Liver (tissue), 9 donors: ENCODE measurements around the gene MOB3B. TPM values are rescaled to one million over a fixed set of nuclear protein-coding genes. Genes with fewer than 3 reads are reported as not detected.
A peak's percentile ranks its signal among the peaks of the same experiment; 100 is the strongest.

Experiments
- DNase-seq: peaks from one replicate; pipeline ENCODE4 v3.0.0-alpha.2; 2017; ENCODE audit warnings: low spot score
- H3K27ac ChIP-seq, 2 donors: one replicate each; pipeline ENCODE4 v1.7.0; 2013; ENCODE audit warnings: inconsistent platforms in 2 of 2, low read length in 2 of 2, control low read depth in 1 of 2, low read depth in 1 of 2, mild to moderate bottlenecking in 1 of 2
- H3K27me3 ChIP-seq, 4 donors: one replicate each; pipeline versions ENCODE4 v1.6.1 to v1.7.0; 2013; ENCODE audit warnings: low read length in 3 of 4, inconsistent platforms in 1 of 4, mild to moderate bottlenecking in 1 of 4, moderate library complexity in 1 of 4; ENCODE audit not compliant: control insufficient read depth in 4 of 4, insufficient read depth in 4 of 4
- H3K36me3 ChIP-seq, 4 donors: one replicate each; pipeline versions ENCODE4 v1.6.1 to v1.7.0; 2013; ENCODE audit warnings: low read length in 3 of 4, mild to moderate bottlenecking in 3 of 4, low read depth in 1 of 4, moderate library complexity in 1 of 4; ENCODE audit not compliant: control insufficient read depth in 4 of 4, insufficient read depth in 3 of 4
- H3K4me1 ChIP-seq, 4 donors: one replicate each; pipeline versions ENCODE4 v1.6.1 to v1.7.0; 2013; ENCODE audit warnings: low read length in 3 of 4, mild to moderate bottlenecking in 3 of 4, moderate library complexity in 1 of 4; ENCODE audit not compliant: control insufficient read depth in 4 of 4, insufficient read depth in 4 of 4
- H3K4me3 ChIP-seq, 3 donors: one replicate each; pipeline versions ENCODE4 v1.6.1 to v1.7.0; 2013; ENCODE audit warnings: low read length in 3 of 3, control low read depth in 1 of 3, low read depth in 1 of 3, mild to moderate bottlenecking in 1 of 3
- H3K9ac ChIP-seq, 2 donors: one replicate each; pipeline ENCODE4 v1.7.0; 2013; ENCODE audit warnings: low read length in 2 of 2, mild to moderate bottlenecking in 2 of 2, moderate library complexity in 2 of 2, control low read depth in 1 of 2, low read depth in 1 of 2
- H3K9me3 ChIP-seq, 4 donors: one replicate each; pipeline versions ENCODE4 v1.6.1 to v1.7.0; 2013; ENCODE audit warnings: low read length in 3 of 4; ENCODE audit not compliant: control insufficient read depth in 4 of 4
- EGR1 ChIP-seq, 2 donors: IDR thresholded peaks; 2 replicates each; pipeline ENCODE4 v1.6.1; 2016 to 2018; ENCODE audit warnings: antibody characterized with exemption in 2 of 2, low read depth in 2 of 2
- FOXA2 ChIP-seq: IDR thresholded peaks from 2 replicates; pipeline ENCODE4 v1.6.1; 2016; ENCODE audit warnings: antibody characterized with exemption
- GABPA ChIP-seq, 2 donors: IDR thresholded peaks in 1 of 2; conservative IDR thresholded peaks in 1 of 2; 2 replicates each; pipeline ENCODE4 v1.6.1; 2016; ENCODE audit warnings: antibody characterized with exemption in 2 of 2, mild to moderate bottlenecking in 1 of 2, moderate library complexity in 1 of 2
- HNF4G ChIP-seq: IDR thresholded peaks from 2 replicates; pipeline ENCODE4 v1.6.1; 2016; ENCODE audit warnings: antibody characterized with exemption
- JUND ChIP-seq, 2 donors: IDR thresholded peaks; 2 replicates each; pipeline ENCODE4 v1.6.1; 2016; ENCODE audit warnings: antibody characterized with exemption in 2 of 2
- NR2F2 ChIP-seq: IDR thresholded peaks from 2 replicates; pipeline ENCODE4 v1.6.1; 2016; ENCODE audit warnings: antibody characterized with exemption
- SP1 ChIP-seq: IDR thresholded peaks from 2 replicates; pipeline ENCODE4 v1.6.1; 2018; ENCODE audit warnings: antibody characterized with exemption, mild to moderate bottlenecking
- YY1 ChIP-seq: IDR thresholded peaks from 2 replicates; pipeline ENCODE4 v1.6.1; 2016; ENCODE audit warnings: antibody characterized with exemption, mild to moderate bottlenecking
- WGBS: extraction: QIAGEN DNeasy Blood & Tissue Kit; methylation state at CpG from one replicate; pipeline ENCODE4 v1.1.7; 2013; 5-methylcytosine and 5-hydroxymethylcytosine counted together
- polyA plus RNA-seq, 2 donors: library from polyadenylated mRNA; stranded (reverse) in 1 of 2; unstranded in 1 of 2; fragments of 200-250 nt in 1 of 2; fragments of >200 nt in 1 of 2; fragmentation: Nextera tagmentation in 1 of 2; extraction: Ambion mirVana in 1 of 2; gene quantifications; one replicate each; pipeline versions ENCODE4 v1.2.1 to v1.2.3, GENCODE V29; 2013 to 2015
- total RNA-seq, 2 donors: library from RNA; depleted of rRNA; stranded (reverse); fragments of >200 nt; gene quantifications; one replicate each; pipeline ENCODE4 v1.2.3, GENCODE V29; 2014
- TF ChIP-seq, protein P1 (sequence below): fragments of 150-350 bp; IDR thresholded peaks from 2 replicates; pipeline ENCODE4 v1.5.1; 2017; ENCODE audit warnings: improper control_type of control experiment, low read depth, low read length; ENCODE audit not compliant: missing input control
- TF ChIP-seq, protein P2 (sequence below): IDR thresholded peaks from 2 replicates; pipeline ENCODE4 v1.6.1; 2016; ENCODE audit warnings: antibody characterized with exemption
- donor health status: healthy.
- donor health status: healthy.
- donor health status: healthy.
- donor health status: healthy.
- donor health status: healthy.

MOB3B gene
- total and polyA plus RNA-seq, 4 donors = 0.36 to 1.1 (median 0.76) TPM

DNA sequence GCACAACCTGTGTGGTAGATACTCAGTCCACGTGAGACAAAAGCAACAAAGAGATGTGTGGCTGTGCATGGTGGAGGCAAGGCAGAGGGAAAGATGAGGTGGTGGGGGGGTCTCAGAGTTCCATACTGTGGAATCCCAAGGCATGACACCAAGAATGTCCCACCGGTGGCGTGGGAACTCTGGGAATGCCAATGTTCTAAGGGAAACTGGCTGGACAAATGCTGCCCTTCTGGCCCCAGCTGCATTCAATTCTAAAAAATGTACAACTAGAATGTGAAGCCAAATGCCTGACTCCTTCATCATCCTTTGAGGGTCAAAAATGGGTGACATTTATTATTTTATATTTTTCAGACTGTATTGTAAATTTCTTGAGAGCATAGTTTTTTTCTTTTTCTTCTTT is 174.4 kb downstream of the MOB3B start:
- 90% methylated on average over 3 of the region's 3 CpGs for WGBS
- Histone ChIP-seq H3K9ac (no peak overlapping the region), H3K27me3 (no peaks in the 10 kb centered on the region), H3K36me3 (peaks cover 0 to 4% (median 0%) of the 10 kb centered on the region in 4 donors), H3K9me3 (no peaks in the 10 kb centered on the region), H3K4me1 (no peaks in the 10 kb centered on the region), H3K4me3 (no peak overlapping the region), H3K27ac (no peak overlapping the region)
- TF ChIP-seq FOXA2 = no peak
- peak; percentile 10 for TF ChIP-seq NR2F2
- no peak for DNase-seq

DNA sequence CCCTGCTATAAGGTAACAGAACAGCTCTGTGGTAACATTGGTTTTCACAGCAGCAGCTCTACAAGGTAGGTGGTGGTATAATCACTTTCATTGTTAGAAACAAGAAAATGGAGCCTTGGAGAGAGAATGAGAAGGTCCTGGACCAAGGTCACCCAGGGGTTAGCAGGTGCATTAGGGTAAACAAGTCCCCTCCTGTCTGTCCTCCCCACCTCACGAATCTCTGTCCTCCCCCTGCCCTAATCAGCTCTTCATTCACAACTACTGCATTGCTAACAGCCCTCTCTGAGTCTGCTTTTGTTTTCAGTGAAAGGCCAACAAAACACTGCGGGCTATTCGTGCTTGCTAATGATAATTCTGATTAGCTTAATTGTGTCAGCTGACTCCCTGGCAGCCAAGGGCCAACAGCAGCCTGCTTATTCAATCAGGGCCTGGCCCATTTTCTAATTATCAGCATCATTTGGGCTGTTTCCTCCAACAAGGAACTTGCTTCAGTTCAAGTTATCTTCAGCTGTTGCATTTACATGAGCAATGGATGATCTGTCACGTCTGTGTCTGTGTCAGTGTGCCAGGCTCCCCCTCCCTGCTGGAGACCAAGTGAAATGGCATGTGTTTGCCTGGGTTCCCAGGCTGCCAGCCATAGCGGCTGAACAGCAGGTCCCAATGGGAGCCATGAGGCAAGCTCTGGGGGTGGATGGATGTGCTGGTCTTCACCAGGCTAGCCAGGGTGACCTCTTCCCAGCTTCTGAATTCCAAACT is 176.0 kb downstream of the MOB3B start:
- H3K36me3 ChIP-seq = peaks cover 0 to under 1% (median 0%) of the 10 kb centered on the region in 4 donors
- H3K27me3 ChIP-seq = no peaks in the 10 kb centered on the region
- no peaks in the 10 kb centered on the region for H3K4me1 ChIP-seq
- no peak for DNase-seq
- H3K4me3 ChIP-seq = no peak overlapping the region
- H3K27ac ChIP-seq = no peak overlapping the region
- TF ChIP-seq NR2F2 = no peak
- TF ChIP-seq SP1 = no peak
- TF ChIP-seq HNF4G = no peak
- TF ChIP-seq GABPA (IDR thresholded peaks at IDR 0.05 in 1 of 2, conservative IDR thresholded peaks at IDR 0.05 in 1 of 2) = no peak
- TF ChIP-seq, protein P1, sequence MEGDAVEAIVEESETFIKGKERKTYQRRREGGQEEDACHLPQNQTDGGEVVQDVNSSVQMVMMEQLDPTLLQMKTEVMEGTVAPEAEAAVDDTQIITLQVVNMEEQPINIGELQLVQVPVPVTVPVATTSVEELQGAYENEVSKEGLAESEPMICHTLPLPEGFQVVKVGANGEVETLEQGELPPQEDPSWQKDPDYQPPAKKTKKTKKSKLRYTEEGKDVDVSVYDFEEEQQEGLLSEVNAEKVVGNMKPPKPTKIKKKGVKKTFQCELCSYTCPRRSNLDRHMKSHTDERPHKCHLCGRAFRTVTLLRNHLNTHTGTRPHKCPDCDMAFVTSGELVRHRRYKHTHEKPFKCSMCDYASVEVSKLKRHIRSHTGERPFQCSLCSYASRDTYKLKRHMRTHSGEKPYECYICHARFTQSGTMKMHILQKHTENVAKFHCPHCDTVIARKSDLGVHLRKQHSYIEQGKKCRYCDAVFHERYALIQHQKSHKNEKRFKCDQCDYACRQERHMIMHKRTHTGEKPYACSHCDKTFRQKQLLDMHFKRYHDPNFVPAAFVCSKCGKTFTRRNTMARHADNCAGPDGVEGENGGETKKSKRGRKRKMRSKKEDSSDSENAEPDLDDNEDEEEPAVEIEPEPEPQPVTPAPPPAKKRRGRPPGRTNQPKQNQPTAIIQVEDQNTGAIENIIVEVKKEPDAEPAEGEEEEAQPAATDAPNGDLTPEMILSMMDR = no peak
- no peak for TF ChIP-seq JUND (IDR thresholded peaks at IDR 0.05)
- H3K9ac ChIP-seq = no peak overlapping the region
- no peaks in the 10 kb centered on the region for H3K9me3 ChIP-seq
- 78% methylated on average over 5 of the region's 5 CpGs for WGBS

DNA sequence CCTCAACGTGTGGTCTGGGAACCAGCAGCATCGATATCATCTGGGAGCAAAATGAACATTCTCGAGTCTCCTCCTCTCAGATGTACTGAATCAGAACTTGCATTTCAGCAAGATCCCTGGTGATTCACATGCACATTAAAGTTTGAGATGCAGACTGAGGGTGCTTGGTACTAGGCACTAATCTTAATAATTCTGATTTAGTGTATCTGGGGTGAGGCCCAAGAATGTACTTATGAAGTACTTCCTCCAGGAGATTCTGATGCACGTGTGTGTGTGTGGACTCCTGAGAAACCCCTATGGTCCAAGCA is 176.5 kb downstream of the MOB3B start:
- Histone ChIP-seq H3K27ac (no peak overlapping the region), H3K4me3 (no peak overlapping the region), H3K9me3 (no peaks in the 10 kb centered on the region), H3K4me1 (no peaks in the 10 kb centered on the region), H3K27me3 (no peaks in the 10 kb centered on the region), H3K9ac (no peak overlapping the region), H3K36me3 (no peaks in the 10 kb centered on the region)
- TF ChIP-seq, protein P2, sequence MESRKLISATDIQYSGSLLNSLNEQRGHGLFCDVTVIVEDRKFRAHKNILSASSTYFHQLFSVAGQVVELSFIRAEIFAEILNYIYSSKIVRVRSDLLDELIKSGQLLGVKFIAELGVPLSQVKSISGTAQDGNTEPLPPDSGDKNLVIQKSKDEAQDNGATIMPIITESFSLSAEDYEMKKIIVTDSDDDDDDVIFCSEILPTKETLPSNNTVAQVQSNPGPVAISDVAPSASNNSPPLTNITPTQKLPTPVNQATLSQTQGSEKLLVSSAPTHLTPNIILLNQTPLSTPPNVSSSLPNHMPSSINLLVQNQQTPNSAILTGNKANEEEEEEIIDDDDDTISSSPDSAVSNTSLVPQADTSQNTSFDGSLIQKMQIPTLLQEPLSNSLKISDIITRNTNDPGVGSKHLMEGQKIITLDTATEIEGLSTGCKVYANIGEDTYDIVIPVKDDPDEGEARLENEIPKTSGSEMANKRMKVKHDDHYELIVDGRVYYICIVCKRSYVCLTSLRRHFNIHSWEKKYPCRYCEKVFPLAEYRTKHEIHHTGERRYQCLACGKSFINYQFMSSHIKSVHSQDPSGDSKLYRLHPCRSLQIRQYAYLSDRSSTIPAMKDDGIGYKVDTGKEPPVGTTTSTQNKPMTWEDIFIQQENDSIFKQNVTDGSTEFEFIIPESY = no peak
- no peak for TF ChIP-seq GABPA (IDR thresholded peaks at IDR 0.05 in 1 of 2, conservative IDR thresholded peaks at IDR 0.05 in 1 of 2)
- TF ChIP-seq JUND (IDR thresholded peaks at IDR 0.05) = no peak
- TF ChIP-seq, protein P1 = no peak
- no peak for TF ChIP-seq EGR1 (IDR thresholded peaks at IDR 0.05; ENCODE audit: low read depth in 2 of 2)
- no peak for TF ChIP-seq YY1
- no peak for TF ChIP-seq SP1
- no peak for DNase-seq
- WGBS = 82% methylated on average over 4 of the region's 4 CpGs
